CD4-positive, alpha-beta memory T cell (primary cell): ENCODE results near the gene TLE7. TPM values are rescaled to one million over a fixed set of nuclear protein-coding genes. Genes with fewer than 3 reads are reported as not detected.
A peak's percentile ranks its signal among the peaks of the same experiment; 100 is the strongest.

Experiments
- CTCF ChIA-PET: fragments of 350-600 bp; sonication (Branson Sonifier 250); formaldehyde crosslinking; loops from one replicate; lab custom pipeline; 2021; ENCODE audit warnings: inconsistent platforms; ENCODE audit not compliant: partially characterized antibody; lab: Charles Lee
- POLR2A ChIA-PET: fragments of 350-600 bp; sonication (Branson Sonifier 250); formaldehyde crosslinking; loops from one replicate; lab custom pipeline; 2021; ENCODE audit not compliant: partially characterized antibody; lab: Charles Lee
- DNase-seq, 5 donors: peaks; one replicate each; pipeline versions ENCODE4 v3.0.0 to v3.0.0-alpha.2; 2020 to 2022; ENCODE audit warnings: mixed read lengths in 1 of 5
- H3K27ac ChIP-seq: one replicate; pipeline ENCODE4 v1.7.0; 2013; ENCODE audit warnings: low read depth, low read length
- H3K27me3 ChIP-seq: 2 replicates; pipeline ENCODE4 v1.7.0; 2013; ENCODE audit warnings: mild to moderate bottlenecking, low read length, moderate library complexity; ENCODE audit not compliant: insufficient read depth
- H3K36me3 ChIP-seq: 2 replicates; pipeline ENCODE4 v1.7.0; 2013; ENCODE audit warnings: mild to moderate bottlenecking, low read length, moderate library complexity; ENCODE audit not compliant: insufficient read depth
- H3K4me1 ChIP-seq: 2 replicates; pipeline ENCODE4 v1.7.0; 2013; ENCODE audit warnings: mild to moderate bottlenecking, low read length, moderate library complexity; ENCODE audit not compliant: insufficient read depth
- H3K4me3 ChIP-seq, 2 donors: one replicate each; pipeline ENCODE4 v1.7.0; 2013; ENCODE audit warnings: low read length in 2 of 2, mild to moderate bottlenecking in 1 of 2
- H3K9me3 ChIP-seq, 2 donors: one replicate each; pipeline ENCODE4 v1.7.0; 2013; ENCODE audit warnings: low read length in 2 of 2, control low read depth in 1 of 2; ENCODE audit not compliant: control insufficient read depth in 1 of 2
- H3K27ac Mint-ChIP-seq, 7 donors: one replicate each; pipeline ENCODE4 v1.8.0; 2020 to 2021; ENCODE audit warnings: mixed read lengths in 7 of 7, mild to moderate bottlenecking in 6 of 7, inconsistent platforms in 3 of 7, moderate library complexity in 3 of 7
- H3K27me3 Mint-ChIP-seq, 2 donors: one replicate each; pipeline ENCODE4 v1.8.0; 2020 to 2021; ENCODE audit warnings: mixed read lengths in 2 of 2
- H3K36me3 Mint-ChIP-seq, 2 donors: one replicate each; pipeline ENCODE4 v1.8.0; 2020 to 2021; ENCODE audit warnings: mixed read lengths in 2 of 2, inconsistent platforms in 1 of 2, mild to moderate bottlenecking in 1 of 2
- H3K4me1 Mint-ChIP-seq, 4 donors: one replicate each; pipeline ENCODE4 v1.8.0; 2020 to 2021; ENCODE audit warnings: mixed read lengths in 4 of 4, mild to moderate bottlenecking in 1 of 4
- H3K4me3 Mint-ChIP-seq, 8 donors: one replicate each; pipeline ENCODE4 v1.8.0; 2020 to 2021; ENCODE audit warnings: mixed read lengths in 8 of 8, mild to moderate bottlenecking in 7 of 8, moderate library complexity in 6 of 8, inconsistent platforms in 3 of 8
- H3K9me3 Mint-ChIP-seq, 8 donors: one replicate each; pipeline ENCODE4 v1.8.0; 2020 to 2021; ENCODE audit warnings: mixed read lengths in 8 of 8, mild to moderate bottlenecking in 5 of 8, inconsistent platforms in 3 of 8, moderate library complexity in 1 of 8
- intact Hi-C: fragments of 100-400 bp; cut with micrococcal nuclease; formaldehyde crosslinking; loops from one replicate; pipeline ENCODE4 v1.15.1; 2023
- polyA plus RNA-seq, 2 donors: library from polyadenylated mRNA; unstranded; fragments of 300-500 nt; fragmentation: Illumina TruSeq; gene quantifications; one replicate each; pipeline ENCODE4 v1.2.3, GENCODE V29; 2021
- total RNA-seq, 2 experiments: library from RNA; stranded (reverse); gene quantifications; one replicate each; pipeline ENCODE4 v1.2.3, GENCODE V29; 2021

TLE7 gene
- total and polyA plus RNA-seq, 4 experiments from 2014 or later, result not detected

DNA sequence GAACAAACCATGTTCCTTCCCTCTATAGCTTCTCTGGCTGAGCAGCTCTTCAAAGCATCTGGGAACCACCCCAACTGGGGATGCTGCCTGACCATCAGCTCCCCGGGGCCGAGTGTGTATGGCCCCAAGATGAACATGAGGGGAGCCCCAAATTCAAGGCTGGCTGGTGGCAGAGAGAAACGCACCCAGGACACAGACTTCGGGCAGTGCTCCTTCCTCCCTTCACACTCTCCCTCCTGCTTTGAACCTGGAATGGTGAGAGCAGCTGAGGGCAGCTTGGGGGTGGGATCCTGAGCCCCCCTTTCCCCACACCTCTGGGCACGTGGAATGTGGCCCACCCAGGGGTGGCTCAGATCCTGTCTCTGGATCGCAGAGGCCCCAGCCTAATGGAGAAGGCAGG is 17.2 kb downstream of the TLE7 start:
- DNase-seq, result no peak
- ChIA-PET POLR2A (no interaction called here), CTCF (interaction anchor here (5.7 kb wide), 1 partner anchor 12 kb away, joined by 32 read pairs; no protein-coding TSS in a partner anchor)
- no peaks in the 10 kb centered on the region for H3K36me3 ChIP-seq
- H3K27ac Mint-ChIP-seq, result no peak overlapping the region
- H3K27ac ChIP-seq, result no peak overlapping the region
- intact Hi-C loops, result no loop called here
- H3K27me3 ChIP-seq, result no peaks in the 10 kb centered on the region
- peaks cover 0 to 9% (median 2%) of the 10 kb centered on the region in 8 donors for H3K9me3 Mint-ChIP-seq
- no peaks in the 10 kb centered on the region for H3K36me3 Mint-ChIP-seq
- H3K27me3 Mint-ChIP-seq, result peaks cover 10 to 37% of the 10 kb centered on the region in 2 donors
- peaks cover 3 to 10% (median 5%) of the 10 kb centered on the region in 4 donors for H3K4me1 Mint-ChIP-seq
- H3K4me3 Mint-ChIP-seq, result peak overlapping the region in 1 of 8 donors; percentile 81
- H3K4me1 ChIP-seq, result peaks cover 4% of the 10 kb centered on the region
- H3K4me3 ChIP-seq, result no peak overlapping the region
- H3K9me3 ChIP-seq, result no peaks in the 10 kb centered on the region

DNA sequence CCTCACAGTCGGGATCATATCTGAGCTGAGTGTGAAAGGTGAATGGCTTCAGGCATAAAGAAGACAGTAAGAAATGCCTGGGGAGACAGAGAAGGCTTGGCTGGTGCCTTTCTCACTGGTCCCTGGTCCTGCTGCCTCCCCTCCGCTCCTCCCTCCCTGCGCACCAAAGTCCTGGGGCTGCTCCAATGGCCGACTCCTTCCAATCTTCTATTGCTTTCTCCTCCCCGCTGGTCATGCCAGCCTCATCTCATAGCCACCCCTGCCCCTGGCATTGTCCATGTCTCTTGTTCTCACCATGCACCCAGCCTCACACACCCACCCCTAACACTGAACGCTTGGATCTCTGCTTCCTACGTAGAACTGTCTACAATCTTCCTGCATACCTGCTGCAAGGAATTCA is 18.0 kb downstream of the TLE7 start:
- H3K9me3 Mint-ChIP-seq, result peaks cover 0 to 7% (median 2%) of the 10 kb centered on the region in 8 donors
- no peak overlapping the region for H3K27ac ChIP-seq
- ChIA-PET CTCF (interaction anchor here (0.6 to 5.7 kb wide), 2 partner anchors 11 to 75 kb away, joined by 3 to 32 read pairs; no protein-coding TSS in a partner anchor), POLR2A (no interaction called here)
- no peaks in the 10 kb centered on the region for H3K36me3 ChIP-seq
- H3K27ac Mint-ChIP-seq, result peak overlapping the region in 1 of 7 donors; percentile 26
- H3K4me1 ChIP-seq, result peaks cover 4% of the 10 kb centered on the region
- intact Hi-C loops, result no loop called here
- H3K4me1 Mint-ChIP-seq, result peaks cover 3 to 10% (median 5%) of the 10 kb centered on the region in 4 donors
- no peaks in the 10 kb centered on the region for H3K9me3 ChIP-seq
- no peak for DNase-seq
- H3K27me3 Mint-ChIP-seq, result peaks cover 10 to 36% of the 10 kb centered on the region in 2 donors
- H3K36me3 Mint-ChIP-seq, result no peaks in the 10 kb centered on the region
- no peak overlapping the region for H3K4me3 Mint-ChIP-seq
- H3K27me3 ChIP-seq, result no peaks in the 10 kb centered on the region
- no peak overlapping the region for H3K4me3 ChIP-seq

DNA sequence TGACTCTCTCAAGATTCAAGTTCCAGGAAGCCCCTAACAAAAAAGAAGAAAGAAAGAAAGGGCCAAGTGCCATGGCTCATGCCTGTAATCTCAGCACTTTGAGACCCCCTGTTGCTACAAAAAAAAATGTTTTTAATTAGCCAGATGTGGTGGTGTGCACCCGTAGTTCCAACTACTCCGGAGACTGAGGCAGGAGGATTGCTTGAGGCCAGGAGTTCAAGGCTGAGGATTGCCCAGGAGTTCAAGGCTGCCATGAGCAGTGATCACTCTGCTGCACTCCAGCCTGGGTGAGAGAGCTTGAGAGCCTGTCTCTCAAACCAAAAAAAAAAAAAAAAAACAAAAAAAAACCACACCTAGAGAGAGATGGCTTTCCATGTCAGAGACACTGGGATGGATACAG is 18.8 kb downstream of the TLE7 start:
- no peaks in the 10 kb centered on the region for H3K9me3 ChIP-seq
- no peaks in the 10 kb centered on the region for H3K36me3 ChIP-seq
- H3K4me1 Mint-ChIP-seq, result peaks cover 3 to 10% (median 5%) of the 10 kb centered on the region in 4 donors
- intact Hi-C loops, result no loop called here
- H3K27ac Mint-ChIP-seq, result no peak overlapping the region
- H3K36me3 Mint-ChIP-seq, result no peaks in the 10 kb centered on the region
- H3K4me1 ChIP-seq, result peaks cover 4% of the 10 kb centered on the region
- ChIA-PET POLR2A (no interaction called here), CTCF (interaction anchor here (0.6 to 5.7 kb wide), 3 partner anchors 10 to 188 kb away, joined by 3 to 32 read pairs (median 4); no protein-coding TSS in a partner anchor)
- peaks cover 0 to 3% (median 0%) of the 10 kb centered on the region in 8 donors for H3K9me3 Mint-ChIP-seq
- H3K27me3 ChIP-seq, result no peaks in the 10 kb centered on the region
- H3K27me3 Mint-ChIP-seq, result peaks cover 10 to 42% of the 10 kb centered on the region in 2 donors
- DNase-seq, result no peak
- H3K4me3 Mint-ChIP-seq, result no peak overlapping the region
- no peak overlapping the region for H3K4me3 ChIP-seq
- no peak overlapping the region for H3K27ac ChIP-seq

DNA sequence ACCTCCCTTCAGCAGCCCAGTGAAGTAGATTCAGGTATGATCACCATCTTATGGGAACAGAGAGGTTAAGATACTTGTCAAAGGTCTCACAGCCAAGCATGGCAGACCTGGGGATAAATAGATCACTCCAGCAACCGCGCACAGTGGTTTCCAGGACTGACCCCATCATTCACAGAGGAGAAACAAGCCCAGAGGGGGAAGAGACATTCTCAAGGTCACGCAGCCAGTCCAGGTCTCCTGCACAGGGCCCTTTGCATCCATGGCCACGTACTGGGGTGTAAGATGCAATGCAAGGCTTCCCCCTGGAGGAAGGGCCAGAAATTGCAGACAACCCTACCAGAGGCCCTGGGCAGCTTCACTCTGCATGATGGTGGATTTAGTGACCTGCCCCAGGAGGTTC is 19.9 kb downstream of the TLE7 start:
- peak in 1 of 5 donors; percentile 18 for DNase-seq
- H3K27me3 ChIP-seq, result no peaks in the 10 kb centered on the region
- no peak overlapping the region for H3K27ac ChIP-seq
- no peaks in the 10 kb centered on the region for H3K9me3 ChIP-seq
- no peak overlapping the region for H3K4me3 ChIP-seq
- ChIA-PET POLR2A (no interaction called here), CTCF (interaction anchor here (1.0 to 5.7 kb wide), 3 partner anchors 9 to 189 kb away, joined by 4 to 32 read pairs (median 4); no protein-coding TSS in a partner anchor)
- H3K4me3 Mint-ChIP-seq, result no peak overlapping the region
- no peaks in the 10 kb centered on the region for H3K36me3 ChIP-seq
- no peak overlapping the region for H3K27ac Mint-ChIP-seq
- peaks cover 4% of the 10 kb centered on the region for H3K4me1 ChIP-seq
- peaks cover 0 to 9% (median 3%) of the 10 kb centered on the region in 4 donors for H3K4me1 Mint-ChIP-seq
- H3K36me3 Mint-ChIP-seq, result no peaks in the 10 kb centered on the region
- H3K9me3 Mint-ChIP-seq, result peaks cover 0 to 3% (median 0%) of the 10 kb centered on the region in 8 donors
- H3K27me3 Mint-ChIP-seq, result peaks cover 10 to 40% of the 10 kb centered on the region in 2 donors
- intact Hi-C loops, result no loop called here

DNA sequence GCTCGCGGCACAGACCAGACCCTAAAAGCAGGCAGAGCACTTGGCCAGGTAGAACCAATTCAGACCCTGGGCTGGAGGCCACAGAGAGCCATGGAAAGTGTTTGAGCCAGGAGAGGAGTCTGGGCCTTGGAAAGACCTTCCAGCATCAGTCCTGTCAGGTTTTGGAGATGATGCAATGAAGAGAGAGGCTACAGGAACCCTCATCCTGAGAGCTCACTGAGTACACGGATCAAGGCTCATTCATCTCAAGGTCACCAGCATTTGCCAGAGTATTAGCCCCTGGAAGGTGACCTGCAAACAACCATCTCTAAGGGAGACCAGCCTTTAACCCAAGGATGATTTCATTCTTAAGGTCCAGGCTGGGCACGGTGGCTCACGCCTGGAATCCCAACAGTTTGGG is 27.8 kb downstream of the TLE7 start:
- Mint-ChIP-seq H3K4me1 (peaks cover 0 to 10% (median 4%) of the 10 kb centered on the region in 4 donors), H3K9me3 (no peaks in the 10 kb centered on the region), H3K4me3 (no peak overlapping the region), H3K27ac (no peak overlapping the region), H3K27me3 (peaks cover 26 to 41% of the 10 kb centered on the region in 2 donors), H3K36me3 (no peaks in the 10 kb centered on the region)
- H3K9me3 ChIP-seq, result no peaks in the 10 kb centered on the region
- DNase-seq, result no peak
- POLR2A ChIA-PET, result no interaction called here
- no peak overlapping the region for H3K4me3 ChIP-seq
- intact Hi-C loops, result no loop called here
- CTCF ChIA-PET, result interaction anchor here (1.1 to 9.9 kb wide), 6 partner anchors 10 to 196 kb away, joined by 3 to 183 read pairs (median 25); no protein-coding TSS in a partner anchor
- H3K27ac ChIP-seq, result no peak overlapping the region
- no peaks in the 10 kb centered on the region for H3K36me3 ChIP-seq
- no peaks in the 10 kb centered on the region for H3K27me3 ChIP-seq
- peaks cover 6% of the 10 kb centered on the region for H3K4me1 ChIP-seq

DNA sequence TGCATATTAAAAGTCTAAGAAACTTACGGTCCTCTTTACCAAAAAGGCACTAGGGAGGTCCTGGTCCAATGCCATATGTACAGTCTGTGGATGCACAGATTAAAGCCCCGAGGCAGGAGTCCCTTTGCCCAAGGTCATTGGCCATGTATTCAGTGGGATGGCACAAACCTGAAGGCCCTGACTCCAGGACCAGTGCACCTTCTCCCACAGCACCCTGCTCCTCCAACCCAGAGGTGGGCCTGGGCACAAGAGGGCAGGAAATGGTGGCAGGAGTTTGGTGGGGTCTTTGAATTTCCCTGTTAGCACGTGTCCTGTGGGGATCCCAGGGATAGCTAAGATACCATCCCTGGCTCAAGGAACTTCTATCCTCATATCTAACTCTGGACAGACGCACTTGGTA is 28.5 kb downstream of the TLE7 start:
- Histone ChIP-seq H3K4me1 (peaks cover 6% of the 10 kb centered on the region), H3K9me3 (no peaks in the 10 kb centered on the region), H3K27ac (no peak overlapping the region), H3K36me3 (no peaks in the 10 kb centered on the region), H3K27me3 (no peaks in the 10 kb centered on the region), H3K4me3 (no peak overlapping the region)
- no peak overlapping the region for H3K27ac Mint-ChIP-seq
- H3K4me1 Mint-ChIP-seq, result peaks cover 0 to 10% (median 4%) of the 10 kb centered on the region in 4 donors
- H3K27me3 Mint-ChIP-seq, result peaks cover 27 to 37% of the 10 kb centered on the region in 2 donors
- H3K36me3 Mint-ChIP-seq, result no peaks in the 10 kb centered on the region
- ChIA-PET CTCF (interaction anchor here (0.5 to 9.9 kb wide), 18 partner anchors 10 to 543 kb away, joined by 3 to 183 read pairs (median 3); no protein-coding TSS in a partner anchor), POLR2A (interaction anchor here (0.6 kb wide), 1 partner anchor 86 kb away, joined by 3 read pairs; no protein-coding TSS in a partner anchor)
- DNase-seq, result no peak
- no peak overlapping the region for H3K4me3 Mint-ChIP-seq
- no peaks in the 10 kb centered on the region for H3K9me3 Mint-ChIP-seq
- intact Hi-C loops, result no loop called here

DNA sequence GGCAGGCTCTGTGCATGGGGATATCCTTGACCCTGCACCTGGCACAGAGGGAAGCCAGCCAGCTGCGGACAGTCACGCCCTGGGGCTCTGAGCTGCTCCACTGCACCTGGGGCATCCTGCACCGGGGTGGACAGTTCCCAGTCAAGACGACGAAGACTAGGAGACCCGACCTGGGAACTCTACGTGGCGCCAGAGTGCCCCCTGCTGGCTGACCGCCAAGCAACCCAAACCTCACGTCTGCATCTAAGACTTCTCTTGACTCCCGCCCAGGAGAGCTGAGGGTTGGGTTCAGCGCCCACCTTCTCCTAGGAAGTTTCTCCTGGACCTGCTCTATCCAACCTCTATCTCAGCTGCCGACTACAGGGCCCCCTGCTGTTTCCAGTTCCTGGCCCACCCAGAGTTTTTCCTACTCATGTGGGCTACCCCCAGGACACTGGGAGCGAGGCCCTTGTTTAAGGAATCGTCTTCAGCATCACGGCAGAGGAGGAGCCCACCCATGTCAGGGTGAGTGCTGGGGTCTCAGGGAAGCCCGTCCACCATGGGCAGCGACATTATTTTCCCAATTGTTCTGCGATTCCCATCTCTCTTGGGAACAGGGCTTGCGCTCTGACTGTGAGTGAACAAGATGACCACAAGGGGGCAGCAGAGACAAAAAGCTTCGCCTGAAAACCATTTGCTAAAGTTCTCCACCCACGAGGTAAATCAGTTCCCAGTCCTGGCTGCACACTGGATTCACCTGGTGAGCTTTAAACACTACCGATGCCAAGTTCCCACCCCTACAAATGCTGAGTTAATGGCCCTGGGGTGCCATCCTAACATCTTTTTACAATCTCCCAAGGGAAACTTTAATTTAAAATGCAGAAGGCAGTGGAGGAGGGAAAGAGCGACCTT is 29.3 kb downstream of the TLE7 start:
- Mint-ChIP-seq H3K27ac (no peak overlapping the region), H3K36me3 (no peaks in the 10 kb centered on the region), H3K4me1 (peaks cover 6 to 19% (median 9%) of the 10 kb centered on the region in 4 donors), H3K4me3 (peak overlapping the region in 1 of 8 donors; percentile 20), H3K9me3 (no peaks in the 10 kb centered on the region), H3K27me3 (peaks cover 30 to 38% of the 10 kb centered on the region in 2 donors)
- POLR2A ChIA-PET, result interaction anchor here (0.6 to 1.0 kb wide), 2 partner anchors 14 to 87 kb away, joined by 3 read pairs; no protein-coding TSS in a partner anchor
- Histone ChIP-seq H3K36me3 (no peaks in the 10 kb centered on the region), H3K27ac (no peak overlapping the region), H3K27me3 (no peaks in the 10 kb centered on the region), H3K4me1 (peaks cover 11% of the 10 kb centered on the region), H3K4me3 (no peak overlapping the region), H3K9me3 (no peaks in the 10 kb centered on the region)
- peak; percentile 49 to 63 (median 56) for DNase-seq
- intact Hi-C loops, result loop anchor here (1.0 kb wide), 2 partner anchors 87 to 125 kb away; no protein-coding TSS in a partner anchor
- CTCF ChIA-PET, result interaction anchor here (0.5 to 9.9 kb wide), 22 partner anchors 9 to 544 kb away, joined by 3 to 183 read pairs (median 3); no protein-coding TSS in a partner anchor
